ENCODE measurements around the gene AFF3.
A peak's percentile ranks its signal among the peaks of the same experiment; 100 is the strongest.

Gene AFF3

DNA sequence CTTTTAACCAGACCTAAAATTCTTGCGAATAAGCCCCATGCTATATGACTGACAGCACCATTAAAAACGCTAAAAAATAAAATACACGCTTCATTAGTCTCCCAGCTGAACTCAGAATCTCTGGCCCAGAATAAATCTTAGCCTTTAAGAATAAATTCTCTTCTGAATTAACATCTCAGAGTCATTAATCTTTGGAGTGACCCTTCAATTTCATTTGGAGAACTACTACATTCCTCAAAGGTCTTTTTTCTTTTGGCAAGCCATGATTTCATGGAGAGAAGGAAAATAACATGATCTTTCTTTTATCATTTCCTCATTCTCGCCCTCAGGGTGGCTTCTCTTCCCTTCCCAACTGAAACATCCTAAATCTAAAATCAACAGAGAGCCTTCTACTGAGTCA, 259.0 kb downstream of the AFF3 start:
- DNase-seq (ENCODE audit: low read depth): no peak

- peak; percentile 98 for DNase-seq (ENCODE audit: low read depth)
Measured at GRCh38 chr2:99881901-99882591, 260.3 kb downstream of the AFF3 start.

- DNase-seq (ENCODE audit: low read depth): no peak
Measured at GRCh38 chr2:99880964-99881294, 261.5 kb downstream of the AFF3 start.

DNA sequence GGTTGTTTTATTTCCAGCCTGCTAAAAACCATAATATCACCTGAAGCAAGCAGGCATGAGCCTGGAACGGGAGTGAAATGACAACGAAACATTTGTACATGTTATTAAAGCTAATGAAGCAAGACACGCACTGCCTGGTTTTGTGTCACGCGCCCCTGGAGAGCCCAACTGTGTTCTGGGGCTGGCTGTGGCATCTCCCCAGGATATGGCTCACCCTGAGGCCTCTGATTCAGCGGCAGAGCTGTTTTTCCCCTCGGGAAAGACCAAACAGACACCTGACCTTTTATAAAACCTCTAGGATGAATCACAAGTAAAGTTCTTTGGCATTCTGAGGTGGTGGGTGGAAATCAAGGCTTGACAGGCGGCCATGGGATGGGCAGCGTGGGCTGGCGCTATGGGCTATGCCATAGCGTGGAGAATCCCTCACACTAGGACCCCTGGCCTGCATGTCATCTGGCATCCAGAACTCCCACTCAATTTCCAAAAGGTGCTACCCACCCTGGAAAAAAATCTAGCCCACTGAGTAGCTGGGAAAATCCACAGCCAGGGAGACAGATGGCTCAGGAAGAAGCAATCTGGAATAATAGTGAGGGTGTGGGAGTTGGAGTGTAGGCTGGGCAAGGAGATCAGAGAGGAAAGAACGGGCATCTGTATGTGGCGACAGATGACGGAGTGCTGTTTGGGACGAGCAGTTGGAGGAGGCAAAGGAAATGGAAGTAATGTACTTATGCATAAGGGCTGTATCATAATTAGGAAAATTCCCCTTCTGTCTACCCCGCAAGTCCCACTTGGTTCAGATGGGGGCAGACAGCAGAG, 262.0 kb downstream of the AFF3 start:
- peak; percentile 96 for DNase-seq (ENCODE audit: low read depth)

DNA sequence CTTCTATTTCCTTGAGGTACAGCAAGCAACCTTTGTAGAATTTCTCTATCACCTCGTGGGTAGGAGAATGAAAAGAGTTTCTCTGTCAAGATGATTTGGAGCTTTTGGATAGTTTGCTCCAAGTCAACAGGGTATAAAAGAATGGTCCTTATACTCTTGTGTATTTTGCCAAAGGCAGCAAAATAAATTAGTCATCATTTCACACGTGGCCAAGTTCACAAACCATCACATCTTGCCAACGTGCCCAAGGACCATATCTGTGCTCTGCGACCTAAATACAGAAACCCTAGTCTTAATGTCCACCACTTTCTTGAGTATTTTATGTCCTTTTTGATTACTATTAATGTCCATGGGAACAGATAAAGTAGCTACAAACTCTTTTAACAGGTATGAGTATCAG, 262.9 kb downstream of the AFF3 start:
- DNase-seq (ENCODE audit: low read depth): peak; percentile 46

DNA sequence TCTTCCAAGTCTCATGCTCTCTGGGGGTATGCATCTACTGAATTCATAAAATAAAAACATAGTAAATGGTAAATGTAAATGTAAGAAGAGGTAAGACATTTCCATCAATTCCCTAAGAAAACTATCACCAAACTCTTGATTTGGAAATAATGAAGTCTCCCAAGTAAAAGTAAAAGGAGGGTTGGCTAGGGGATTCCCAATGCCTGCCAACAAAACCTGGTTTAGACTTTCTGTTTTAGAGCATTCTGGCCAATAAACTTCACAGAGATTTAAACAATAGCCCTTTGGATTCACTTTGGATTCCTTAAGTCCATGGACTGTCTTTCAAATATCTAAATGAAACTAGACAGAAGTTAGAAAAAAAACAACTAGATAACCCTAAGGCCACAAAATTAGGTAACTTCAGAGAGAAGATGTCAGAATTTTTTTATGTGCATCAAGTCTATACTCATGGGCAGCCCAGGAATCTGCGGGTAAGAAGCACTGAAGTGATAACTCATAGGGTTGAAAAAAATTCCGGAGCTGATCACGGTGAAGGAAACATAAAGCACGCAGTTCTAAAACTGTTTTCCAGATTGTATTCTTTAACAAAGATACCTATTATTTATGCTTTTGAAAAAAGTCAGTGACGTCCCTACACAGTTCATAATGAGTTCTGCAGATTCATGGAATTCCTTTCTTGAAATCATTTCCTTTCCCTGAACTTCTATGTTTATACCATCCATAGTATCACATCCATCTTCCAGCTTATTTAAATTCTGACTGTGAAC, 263.6 kb downstream of the AFF3 start:
- peak; percentile 97 for DNase-seq (ENCODE audit: low read depth)

- peak; percentile 30 for DNase-seq (ENCODE audit: low read depth)
Measured at GRCh38 chr2:99877963-99878362, 264.4 kb downstream of the AFF3 start.

GRCh38 chr2:99876956-99877355, 265.4 kb downstream of the AFF3 start:
- DNase-seq (ENCODE audit: low read depth): peak; percentile 27

GRCh38 chr2:99875627-99876201, 266.7 kb downstream of the AFF3 start:
- DNase-seq (ENCODE audit: low read depth): no peak

DNA sequence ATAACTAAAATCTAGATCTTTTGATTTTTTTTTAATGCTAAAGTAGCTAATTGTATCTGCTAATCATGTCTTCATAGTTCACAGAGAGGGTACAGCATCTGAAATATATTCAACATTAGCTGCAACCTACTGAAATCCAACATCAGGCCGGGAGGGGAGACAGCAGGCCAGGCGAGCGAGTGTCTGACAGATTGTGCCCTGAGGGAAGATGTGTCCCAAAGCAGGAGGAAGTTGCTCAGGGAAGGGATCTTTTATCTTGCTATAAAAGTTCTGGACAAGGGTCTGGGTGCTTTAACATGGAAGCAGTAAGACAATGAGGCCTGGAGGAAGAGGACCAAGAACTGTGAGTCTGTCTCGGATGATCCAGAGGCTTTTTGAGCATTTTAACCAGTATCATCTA, 274.1 kb downstream of the AFF3 start:
- no peak for DNase-seq (ENCODE audit: low read depth)

- DNase-seq (ENCODE audit: low read depth): peak; percentile 77
Measured at GRCh38 chr2:99867770-99868169, 274.6 kb downstream of the AFF3 start.

DNA sequence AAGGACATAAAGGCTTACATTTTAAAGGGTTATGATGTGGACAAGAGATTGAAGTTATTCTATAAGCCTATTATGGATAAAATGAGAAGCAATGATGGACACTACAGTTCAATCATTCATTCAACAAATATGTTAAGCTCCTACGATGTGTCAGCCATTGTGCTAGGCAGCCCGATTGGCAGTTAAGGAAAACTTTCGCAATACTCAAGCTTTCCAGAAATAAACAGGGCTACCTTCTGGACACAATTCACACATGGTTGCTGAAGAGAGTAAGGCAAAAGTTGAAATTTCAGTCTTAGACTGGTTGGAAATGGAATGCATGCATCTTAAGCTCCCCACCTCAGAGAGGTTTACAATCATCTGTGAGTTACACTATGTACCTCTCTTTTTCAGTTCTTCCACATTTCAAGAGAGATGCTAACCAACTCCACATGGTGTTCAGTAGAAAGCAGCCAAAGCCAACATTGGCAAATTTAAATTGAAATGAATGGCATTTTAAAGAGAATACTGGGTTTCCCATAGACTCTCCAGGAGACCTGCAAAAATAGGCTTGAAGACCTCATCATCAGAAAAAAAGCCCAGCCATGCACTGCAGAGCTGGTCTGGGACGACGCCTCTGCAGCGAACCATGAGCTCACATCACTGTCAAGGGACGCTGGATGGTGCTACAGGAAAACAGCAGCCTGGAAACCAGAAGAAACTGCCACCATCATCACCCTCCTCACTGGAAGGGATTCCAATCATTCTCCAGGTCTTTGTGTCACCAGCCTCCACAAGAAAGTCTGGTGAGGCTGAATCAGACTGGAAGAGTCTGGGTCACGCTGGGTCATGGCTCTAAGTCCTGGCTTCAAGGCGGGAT, 276.3 kb downstream of the AFF3 start:
- DNase-seq (ENCODE audit: low read depth): peak; percentile 58

GRCh38 chr2:99864561-99865553, 277.5 kb downstream of the AFF3 start:
- DNase-seq (ENCODE audit: low read depth): peak; percentile 60

DNA sequence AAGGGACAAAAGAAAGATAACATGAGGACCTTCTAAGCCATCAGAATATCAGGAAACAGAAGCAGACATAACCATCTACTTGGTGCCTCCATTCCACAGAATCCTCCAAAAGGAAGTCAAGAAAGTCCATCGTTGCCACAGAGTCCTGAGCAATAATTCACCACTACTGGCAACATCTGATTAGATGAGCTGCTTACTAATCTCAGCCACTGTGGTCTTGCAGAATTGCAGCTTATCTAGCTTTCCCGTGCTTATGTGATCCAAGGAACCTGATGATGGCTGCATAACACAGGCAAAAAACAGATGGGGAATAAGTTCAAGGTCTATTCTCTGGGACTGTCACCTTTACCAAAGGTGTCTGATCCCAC, 278.5 kb downstream of the AFF3 start:
- DNase-seq (ENCODE audit: low read depth): peak; percentile 83

GRCh38 chr2:99863236-99863902, 279.0 kb downstream of the AFF3 start:
- DNase-seq (ENCODE audit: low read depth): peak; percentile 58

GRCh38 chr2:99862566-99862965, 279.8 kb downstream of the AFF3 start:
- no peak for DNase-seq (ENCODE audit: low read depth)

GRCh38 chr2:99861376-99861760, 281.0 kb downstream of the AFF3 start:
- DNase-seq (ENCODE audit: low read depth): peak; percentile 43

DNA sequence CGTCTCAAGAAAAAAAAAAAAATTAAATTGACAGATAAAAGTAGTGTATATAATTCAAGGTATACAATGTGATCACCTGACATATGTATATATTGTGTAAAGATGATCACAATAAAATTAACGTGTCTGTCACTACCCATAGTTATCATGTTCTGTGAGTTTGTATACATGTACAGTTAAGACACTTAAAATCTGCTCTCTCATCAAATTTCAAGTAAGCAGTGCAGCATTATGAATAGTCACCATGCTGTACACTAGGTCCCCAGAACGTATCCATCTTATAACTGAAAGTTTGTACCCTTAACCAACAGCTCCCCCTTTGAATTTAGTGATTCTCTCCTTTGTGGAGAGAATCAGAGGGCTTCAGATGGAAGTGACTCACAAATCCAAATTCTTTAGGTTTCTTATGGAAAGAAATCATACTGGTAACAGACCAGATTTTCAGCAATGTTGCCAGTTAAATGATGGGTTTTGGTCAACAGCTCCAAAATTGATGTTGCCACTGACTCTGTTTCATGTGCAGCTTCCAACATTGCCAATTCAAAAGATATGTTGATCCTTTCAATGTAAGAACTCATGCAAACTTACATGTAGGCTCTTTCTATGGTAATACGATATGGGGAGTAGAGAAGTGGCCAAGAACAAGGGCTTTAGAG, 281.5 kb downstream of the AFF3 start:
- no peak for DNase-seq (ENCODE audit: low read depth)

DNA sequence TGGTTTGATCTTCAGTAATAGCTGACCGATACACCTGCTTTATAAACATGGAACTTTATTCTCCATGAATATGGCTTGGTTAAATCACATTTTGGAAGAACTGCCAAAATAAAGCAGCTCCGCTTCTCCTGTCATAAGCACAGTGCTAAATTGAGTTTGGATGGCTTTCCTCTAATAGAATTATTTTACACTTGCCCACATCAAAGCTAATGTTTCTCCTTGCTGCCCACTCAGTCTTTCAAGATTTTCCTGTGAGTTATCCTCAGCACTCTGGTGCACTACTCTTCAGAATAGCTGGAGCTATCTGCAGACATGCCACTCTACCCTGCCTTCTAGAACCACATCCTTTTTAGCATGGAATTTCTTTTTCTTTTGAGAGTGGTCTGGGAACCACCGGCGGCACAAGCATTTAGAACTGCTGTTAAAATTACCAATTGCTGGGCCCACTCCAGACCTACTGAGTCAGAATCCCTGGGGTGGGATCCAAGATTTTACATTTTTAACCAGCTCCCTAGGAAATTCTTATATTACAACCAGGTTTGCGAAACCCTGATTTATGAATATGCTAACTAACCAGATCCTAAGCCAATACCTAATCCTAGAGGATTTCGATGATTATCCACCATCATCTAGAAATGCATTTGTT, 283.3 kb downstream of the AFF3 start:
- peak; percentile 71 for DNase-seq (ENCODE audit: low read depth)
